ENCODE measurements around the gene TMEM117. TPM values are rescaled to one million over a fixed set of nuclear protein-coding genes. Genes with fewer than 3 reads are reported as not detected.
"Not testable (repeated sequence)": the region's sequence is repeated elsewhere in the genome, so short reads cannot be mapped to it uniquely, and the experiment has no call there.

TMEM117 gene
- total RNA-seq, 1 experiment from 2014 or later: 1.1 TPM

- H3K4me1 Mint-ChIP-seq (ENCODE audit: low read depth, unreplicated experiment): no peaks in the 10 kb centered on the region
- TF ChIP-seq, protein P1, sequence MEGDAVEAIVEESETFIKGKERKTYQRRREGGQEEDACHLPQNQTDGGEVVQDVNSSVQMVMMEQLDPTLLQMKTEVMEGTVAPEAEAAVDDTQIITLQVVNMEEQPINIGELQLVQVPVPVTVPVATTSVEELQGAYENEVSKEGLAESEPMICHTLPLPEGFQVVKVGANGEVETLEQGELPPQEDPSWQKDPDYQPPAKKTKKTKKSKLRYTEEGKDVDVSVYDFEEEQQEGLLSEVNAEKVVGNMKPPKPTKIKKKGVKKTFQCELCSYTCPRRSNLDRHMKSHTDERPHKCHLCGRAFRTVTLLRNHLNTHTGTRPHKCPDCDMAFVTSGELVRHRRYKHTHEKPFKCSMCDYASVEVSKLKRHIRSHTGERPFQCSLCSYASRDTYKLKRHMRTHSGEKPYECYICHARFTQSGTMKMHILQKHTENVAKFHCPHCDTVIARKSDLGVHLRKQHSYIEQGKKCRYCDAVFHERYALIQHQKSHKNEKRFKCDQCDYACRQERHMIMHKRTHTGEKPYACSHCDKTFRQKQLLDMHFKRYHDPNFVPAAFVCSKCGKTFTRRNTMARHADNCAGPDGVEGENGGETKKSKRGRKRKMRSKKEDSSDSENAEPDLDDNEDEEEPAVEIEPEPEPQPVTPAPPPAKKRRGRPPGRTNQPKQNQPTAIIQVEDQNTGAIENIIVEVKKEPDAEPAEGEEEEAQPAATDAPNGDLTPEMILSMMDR (IDR thresholded peaks at IDR 0.05; ENCODE audit: unreplicated experiment): no peak
- DNase-seq: no peak
- H3K36me3 Mint-ChIP-seq (ENCODE audit: insufficient read depth, unreplicated experiment): no peaks in the 10 kb centered on the region
- no peak overlapping the region for H3K27ac Mint-ChIP-seq (ENCODE audit: unreplicated experiment)
- H3K4me3 Mint-ChIP-seq (ENCODE audit: low read depth, unreplicated experiment): no peak overlapping the region
- peaks cover 5% of the 10 kb centered on the region for H3K9me3 Mint-ChIP-seq (ENCODE audit: low read depth, unreplicated experiment)
- BruUV-seq (replicated peaks): no TSS peak
- intact Hi-C loops (cut with micrococcal nuclease; ENCODE audit: unreplicated experiment): no loop called here
- H3K27me3 Mint-ChIP-seq (ENCODE audit: unreplicated experiment): no peaks in the 10 kb centered on the region
- CTCF ChIA-PET: no interaction called here
Measured at GRCh38 chr12:44246482-44247105, 410.7 kb downstream of the TMEM117 start.

- no peaks in the 10 kb centered on the region for H3K36me3 Mint-ChIP-seq (ENCODE audit: insufficient read depth, unreplicated experiment)
- CTCF ChIA-PET: no interaction called here
- DNase-seq: no peak
- no peaks in the 10 kb centered on the region for H3K27me3 Mint-ChIP-seq (ENCODE audit: unreplicated experiment)
- TF ChIP-seq, protein P1 (IDR thresholded peaks at IDR 0.05; ENCODE audit: unreplicated experiment): no peak
- intact Hi-C loops (cut with micrococcal nuclease; ENCODE audit: unreplicated experiment): no loop called here
- H3K27ac Mint-ChIP-seq (ENCODE audit: unreplicated experiment): no peak overlapping the region
- peaks cover 4% of the 10 kb centered on the region for H3K9me3 Mint-ChIP-seq (ENCODE audit: low read depth, unreplicated experiment)
- no peak overlapping the region for H3K4me3 Mint-ChIP-seq (ENCODE audit: low read depth, unreplicated experiment)
- no TSS peak for BruUV-seq (replicated peaks)
- H3K4me1 Mint-ChIP-seq (ENCODE audit: low read depth, unreplicated experiment): no peaks in the 10 kb centered on the region
Measured at GRCh38 chr12:44247588-44247987, 411.7 kb downstream of the TMEM117 start.

DNA sequence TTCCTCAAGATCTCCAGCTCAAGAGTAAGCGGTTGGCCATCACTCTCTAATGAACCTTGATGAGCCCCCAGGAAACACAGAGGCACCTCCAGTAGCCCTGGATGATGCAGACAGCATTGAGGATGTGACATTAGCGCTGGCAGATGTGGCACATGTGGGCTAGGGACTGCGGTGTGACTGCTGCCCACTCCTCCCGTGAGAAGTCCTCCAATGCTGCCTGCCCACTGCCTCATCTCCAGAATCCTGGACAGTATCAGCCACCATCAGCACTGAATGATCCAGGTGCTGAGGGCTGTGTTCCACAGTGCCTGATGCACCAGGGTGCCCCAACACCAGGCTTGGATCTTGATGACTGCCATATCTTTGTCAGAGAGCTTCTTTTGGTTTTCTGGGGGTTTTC is 412.6 kb downstream of the TMEM117 start:
- intact Hi-C loops (cut with micrococcal nuclease; ENCODE audit: unreplicated experiment): no loop called here
- no peaks in the 10 kb centered on the region for H3K36me3 Mint-ChIP-seq (ENCODE audit: insufficient read depth, unreplicated experiment)
- no TSS peak for BruUV-seq (replicated peaks)
- no peak overlapping the region for H3K27ac Mint-ChIP-seq (ENCODE audit: unreplicated experiment)
- no peak for DNase-seq
- TF ChIP-seq, protein P1 (IDR thresholded peaks at IDR 0.05; ENCODE audit: unreplicated experiment): no peak
- H3K4me3 Mint-ChIP-seq (ENCODE audit: low read depth, unreplicated experiment): no peak overlapping the region
- CTCF ChIA-PET: no interaction called here
- H3K9me3 Mint-ChIP-seq (ENCODE audit: low read depth, unreplicated experiment): peaks cover 5% of the 10 kb centered on the region
- no peaks in the 10 kb centered on the region for H3K4me1 Mint-ChIP-seq (ENCODE audit: low read depth, unreplicated experiment)
- H3K27me3 Mint-ChIP-seq (ENCODE audit: unreplicated experiment): no peaks in the 10 kb centered on the region

DNA sequence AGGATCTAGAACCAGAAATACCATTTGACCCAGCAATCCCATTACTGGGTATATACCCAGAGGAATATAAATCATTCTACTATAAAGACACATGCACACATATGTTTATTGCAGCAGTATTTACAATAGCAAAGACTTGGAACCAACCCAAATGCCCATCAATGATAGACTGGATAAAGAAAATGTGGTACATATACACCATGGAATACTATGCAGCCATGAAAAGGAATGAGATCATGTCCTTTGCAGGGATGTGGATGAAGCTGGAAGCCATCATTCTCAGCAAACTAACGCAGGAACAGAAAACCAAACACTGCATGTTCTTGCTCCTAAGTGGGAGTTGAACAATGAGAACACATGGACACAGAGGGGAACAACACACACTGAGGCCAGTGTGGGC is 414.6 kb downstream of the TMEM117 start:
- H3K4me1 Mint-ChIP-seq (ENCODE audit: low read depth, unreplicated experiment); H3K9me3 Mint-ChIP-seq (ENCODE audit: low read depth, unreplicated experiment); H3K27ac Mint-ChIP-seq (ENCODE audit: unreplicated experiment); H3K27me3 Mint-ChIP-seq (ENCODE audit: unreplicated experiment); H3K4me3 Mint-ChIP-seq (ENCODE audit: low read depth, unreplicated experiment); intact Hi-C loops (cut with micrococcal nuclease; ENCODE audit: unreplicated experiment); DNase-seq; H3K36me3 Mint-ChIP-seq (ENCODE audit: insufficient read depth, unreplicated experiment); BruUV-seq (replicated peaks); CTCF ChIA-PET: not testable (repeated sequence)

DNA sequence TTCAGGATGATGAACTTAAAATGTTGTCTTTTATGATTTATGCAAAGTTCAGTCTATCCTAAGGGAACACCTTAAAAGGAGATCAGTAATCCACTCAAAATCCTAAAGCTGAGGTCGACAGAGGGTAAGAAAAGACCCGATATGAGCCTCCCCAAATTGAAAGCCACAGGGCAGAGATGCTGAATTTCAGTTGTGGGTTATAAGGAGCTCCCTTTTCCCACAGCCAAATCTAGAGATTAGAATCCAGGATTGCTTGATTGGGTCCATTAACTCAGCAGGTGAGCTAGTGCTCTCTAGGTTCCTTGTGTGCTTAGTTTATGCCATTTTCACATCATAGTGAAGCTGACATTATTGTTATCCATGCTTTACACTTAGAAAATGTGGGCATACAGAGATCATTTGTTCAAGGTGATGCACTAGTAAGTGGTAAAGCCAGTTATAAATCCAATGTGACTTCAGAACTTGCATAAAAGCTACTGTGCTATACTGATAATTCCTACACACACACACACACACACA is 417.5 kb downstream of the TMEM117 start:
- no peaks in the 10 kb centered on the region for H3K36me3 Mint-ChIP-seq (ENCODE audit: insufficient read depth, unreplicated experiment)
- H3K27me3 Mint-ChIP-seq (ENCODE audit: unreplicated experiment): no peaks in the 10 kb centered on the region
- H3K4me3 Mint-ChIP-seq (ENCODE audit: low read depth, unreplicated experiment): no peak overlapping the region
- TF ChIP-seq, protein P1 (IDR thresholded peaks at IDR 0.05; ENCODE audit: unreplicated experiment): no peak
- no peaks in the 10 kb centered on the region for H3K4me1 Mint-ChIP-seq (ENCODE audit: low read depth, unreplicated experiment)
- CTCF ChIA-PET: no interaction called here
- intact Hi-C loops (cut with micrococcal nuclease; ENCODE audit: unreplicated experiment): no loop called here
- DNase-seq: no peak
- no TSS peak for BruUV-seq (replicated peaks)
- no peak overlapping the region for H3K27ac Mint-ChIP-seq (ENCODE audit: unreplicated experiment)
- peaks cover 5% of the 10 kb centered on the region for H3K9me3 Mint-ChIP-seq (ENCODE audit: low read depth, unreplicated experiment)
